Measurements from ENCODE around the gene AKAIN1. TPM values are rescaled to one million over a fixed set of nuclear protein-coding genes. Genes with fewer than 3 reads are reported as not detected.

AKAIN1 gene
- total and polyA plus RNA-seq, 2 donors (not counting 1 experiment from before 2014, with no cell fraction given): not detected

DNA sequence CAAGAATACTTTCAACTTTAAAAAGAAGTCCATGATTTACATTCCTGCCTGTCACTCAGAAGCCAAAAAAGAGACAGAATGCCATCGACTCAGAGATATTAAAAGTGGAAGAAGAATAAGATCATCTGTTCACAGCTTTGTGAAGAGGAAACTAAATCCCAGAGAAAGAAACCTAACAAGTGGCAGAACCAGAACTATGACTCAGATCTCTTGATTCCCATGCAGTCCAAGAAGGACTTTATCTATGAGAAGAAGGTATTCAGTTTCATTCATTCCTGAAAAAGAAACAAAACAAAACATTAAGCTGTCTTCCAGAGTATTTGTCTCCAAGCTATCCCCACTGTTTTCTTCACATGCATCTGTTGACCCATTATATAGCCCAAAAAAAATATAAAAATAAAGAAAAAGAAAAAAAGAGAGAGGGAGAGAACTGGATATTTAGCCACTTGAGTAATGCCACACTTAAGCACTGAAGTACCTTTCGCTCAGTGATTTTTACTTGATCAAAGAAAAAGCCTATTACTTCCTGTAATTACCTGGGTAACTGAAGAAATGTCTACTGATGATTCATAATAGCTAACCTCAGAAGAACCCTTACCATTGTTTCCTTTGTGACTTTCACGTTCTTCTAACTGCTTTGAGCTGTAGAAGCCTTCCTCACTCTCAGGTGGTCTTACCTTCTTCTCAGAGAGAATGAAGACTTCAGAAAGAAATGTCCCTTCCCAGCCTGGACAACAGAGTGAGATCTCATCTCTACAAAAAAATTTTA lies 17.7 kb upstream of the AKAIN1 start:
- TF ChIP-seq, protein P1, sequence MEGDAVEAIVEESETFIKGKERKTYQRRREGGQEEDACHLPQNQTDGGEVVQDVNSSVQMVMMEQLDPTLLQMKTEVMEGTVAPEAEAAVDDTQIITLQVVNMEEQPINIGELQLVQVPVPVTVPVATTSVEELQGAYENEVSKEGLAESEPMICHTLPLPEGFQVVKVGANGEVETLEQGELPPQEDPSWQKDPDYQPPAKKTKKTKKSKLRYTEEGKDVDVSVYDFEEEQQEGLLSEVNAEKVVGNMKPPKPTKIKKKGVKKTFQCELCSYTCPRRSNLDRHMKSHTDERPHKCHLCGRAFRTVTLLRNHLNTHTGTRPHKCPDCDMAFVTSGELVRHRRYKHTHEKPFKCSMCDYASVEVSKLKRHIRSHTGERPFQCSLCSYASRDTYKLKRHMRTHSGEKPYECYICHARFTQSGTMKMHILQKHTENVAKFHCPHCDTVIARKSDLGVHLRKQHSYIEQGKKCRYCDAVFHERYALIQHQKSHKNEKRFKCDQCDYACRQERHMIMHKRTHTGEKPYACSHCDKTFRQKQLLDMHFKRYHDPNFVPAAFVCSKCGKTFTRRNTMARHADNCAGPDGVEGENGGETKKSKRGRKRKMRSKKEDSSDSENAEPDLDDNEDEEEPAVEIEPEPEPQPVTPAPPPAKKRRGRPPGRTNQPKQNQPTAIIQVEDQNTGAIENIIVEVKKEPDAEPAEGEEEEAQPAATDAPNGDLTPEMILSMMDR (conservative IDR thresholded peaks at IDR 0.05 in 1 of 2, IDR thresholded peaks at IDR 0.05 in 1 of 2; ENCODE audit: low read depth in 1 of 2, low read length in 2 of 2): no peak
- TF ChIP-seq EZH2 (IDR thresholded peaks at IDR 0.05; ENCODE audit: low read length, missing control alignments): no peak
- no peaks in the 10 kb centered on the region for H3K4me1 ChIP-seq (ENCODE audit: control insufficient read depth, extremely low read depth, insufficient read depth, low read length)
- H3K9ac ChIP-seq (ENCODE audit: insufficient read depth, low read length): no peak overlapping the region
- H3K4me2 ChIP-seq (ENCODE audit: extremely low read depth, insufficient read depth, low read length): no peak overlapping the region
- H3K27ac ChIP-seq (ENCODE audit: insufficient read depth, low read length): no peak overlapping the region
- no peaks in the 10 kb centered on the region for H3K36me3 ChIP-seq (ENCODE audit: control insufficient read depth, insufficient read depth, low read length)
- no peak for DNase-seq (ENCODE audit: low read depth in 2 of 2)
- no peaks in the 10 kb centered on the region for H3K9me3 ChIP-seq (ENCODE audit: control insufficient read depth, insufficient read depth, low read depth, low read length)
- no peaks in the 10 kb centered on the region for H3K79me2 ChIP-seq (ENCODE audit: control insufficient read depth, insufficient read depth, low read length)
- no peak overlapping the region for H2AFZ ChIP-seq (ENCODE audit: low read length)
- H3K27me3 ChIP-seq (ENCODE audit: control insufficient read depth, insufficient read depth, low read length): no peaks in the 10 kb centered on the region
- no peak overlapping the region for H3K4me3 ChIP-seq (replicated peaks in 1 of 4; ENCODE audit: control extremely low read depth in 1 of 4, insufficient read depth in 1 of 4, low read depth in 3 of 4, low read length in 4 of 4)
- no peaks in the 10 kb centered on the region for H4K20me1 ChIP-seq (ENCODE audit: control insufficient read depth, extremely low read depth, insufficient read depth, low read length)

DNA sequence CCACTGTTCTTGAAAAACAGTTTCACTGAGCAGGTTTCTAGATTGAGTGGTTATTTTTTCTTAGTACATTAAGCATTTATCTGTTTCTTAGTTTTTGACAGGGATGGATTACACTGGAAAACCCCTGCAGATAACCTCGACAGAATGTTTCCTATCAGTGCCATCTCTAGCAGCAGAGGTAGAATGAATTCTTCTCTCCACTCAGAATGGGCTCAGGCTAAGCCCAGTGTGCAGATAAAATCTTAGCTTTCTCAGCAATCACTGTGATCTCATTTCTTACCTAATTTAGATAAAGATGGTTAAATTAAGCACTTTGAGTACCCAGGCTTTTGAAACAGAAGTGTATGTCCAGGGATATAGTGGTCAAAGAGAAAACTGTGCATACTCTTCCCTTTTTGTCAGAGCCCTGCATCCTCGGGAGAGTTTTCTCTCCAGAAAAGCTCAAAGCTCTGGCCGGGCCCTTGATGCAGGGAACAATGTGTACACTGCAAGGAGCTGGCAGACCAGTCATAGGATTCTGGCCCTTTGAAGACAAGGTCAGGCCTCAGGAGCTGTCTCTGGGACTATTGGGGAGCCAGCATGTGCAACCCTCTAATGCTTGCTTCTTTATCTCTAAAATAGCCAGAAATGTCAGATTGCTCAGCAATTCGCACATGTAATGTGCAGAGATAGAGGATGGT lies 10.6 kb upstream of the AKAIN1 start:
- no peak overlapping the region for H2AFZ ChIP-seq (ENCODE audit: low read length)
- H3K9me3 ChIP-seq (ENCODE audit: control insufficient read depth, insufficient read depth, low read depth, low read length): no peaks in the 10 kb centered on the region
- no peak overlapping the region for H3K9ac ChIP-seq (ENCODE audit: insufficient read depth, low read length)
- no peak overlapping the region for H3K4me3 ChIP-seq (replicated peaks in 1 of 4; ENCODE audit: control extremely low read depth in 1 of 4, insufficient read depth in 1 of 4, low read depth in 3 of 4, low read length in 4 of 4)
- no peak overlapping the region for H3K4me2 ChIP-seq (ENCODE audit: extremely low read depth, insufficient read depth, low read length)
- H3K27me3 ChIP-seq (ENCODE audit: control insufficient read depth, insufficient read depth, low read length): no peaks in the 10 kb centered on the region
- no peaks in the 10 kb centered on the region for H4K20me1 ChIP-seq (ENCODE audit: control insufficient read depth, extremely low read depth, insufficient read depth, low read length)
- DNase-seq (ENCODE audit: low read depth in 2 of 2): no peak
- H3K79me2 ChIP-seq (ENCODE audit: control insufficient read depth, insufficient read depth, low read length): no peaks in the 10 kb centered on the region
- TF ChIP-seq, protein P1 (conservative IDR thresholded peaks at IDR 0.05 in 1 of 2, IDR thresholded peaks at IDR 0.05 in 1 of 2; ENCODE audit: low read depth in 1 of 2, low read length in 2 of 2): no peak
- TF ChIP-seq EZH2 (IDR thresholded peaks at IDR 0.05; ENCODE audit: low read length, missing control alignments): no peak
- H3K27ac ChIP-seq (ENCODE audit: insufficient read depth, low read length): no peak overlapping the region
- H3K36me3 ChIP-seq (ENCODE audit: control insufficient read depth, insufficient read depth, low read length): no peaks in the 10 kb centered on the region
- no peaks in the 10 kb centered on the region for H3K4me1 ChIP-seq (ENCODE audit: control insufficient read depth, extremely low read depth, insufficient read depth, low read length)

DNA sequence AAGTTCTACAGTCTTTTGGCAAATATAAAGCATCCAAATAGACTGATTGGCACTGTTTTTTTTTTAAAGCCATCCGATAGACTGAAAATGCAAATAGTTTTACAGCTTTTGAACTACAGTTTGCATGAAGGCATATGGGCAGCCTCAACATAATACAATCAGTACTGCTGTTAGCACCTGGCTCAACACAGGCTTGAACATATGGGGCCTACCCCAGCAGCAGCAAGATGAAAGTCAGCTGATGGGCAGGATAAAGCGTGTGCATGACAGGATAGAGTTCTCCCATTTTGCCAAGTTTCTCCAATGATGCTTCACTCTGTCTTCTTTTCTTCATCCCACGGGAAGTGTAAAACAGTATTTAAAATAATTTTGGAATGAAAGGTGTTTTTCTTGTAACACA lies 1.3 kb upstream of the AKAIN1 start:
- H3K4me1 ChIP-seq (ENCODE audit: control insufficient read depth, extremely low read depth, insufficient read depth, low read length): no peaks in the 10 kb centered on the region
- H3K4me3 ChIP-seq (replicated peaks in 1 of 4; ENCODE audit: control extremely low read depth in 1 of 4, insufficient read depth in 1 of 4, low read depth in 3 of 4, low read length in 4 of 4): no peak overlapping the region
- H3K79me2 ChIP-seq (ENCODE audit: control insufficient read depth, insufficient read depth, low read length): no peaks in the 10 kb centered on the region
- H3K27ac ChIP-seq (ENCODE audit: insufficient read depth, low read length): no peak overlapping the region
- no peak for TF ChIP-seq EZH2 (IDR thresholded peaks at IDR 0.05; ENCODE audit: low read length, missing control alignments)
- TF ChIP-seq, protein P1 (conservative IDR thresholded peaks at IDR 0.05 in 1 of 2, IDR thresholded peaks at IDR 0.05 in 1 of 2; ENCODE audit: low read depth in 1 of 2, low read length in 2 of 2): no peak
- no peak for DNase-seq (ENCODE audit: low read depth in 2 of 2)
- no peak overlapping the region for H3K9ac ChIP-seq (ENCODE audit: insufficient read depth, low read length)
- H3K27me3 ChIP-seq (ENCODE audit: control insufficient read depth, insufficient read depth, low read length): peaks cover 3% of the 10 kb centered on the region
- no peaks in the 10 kb centered on the region for H4K20me1 ChIP-seq (ENCODE audit: control insufficient read depth, extremely low read depth, insufficient read depth, low read length)
- no peak overlapping the region for H2AFZ ChIP-seq (ENCODE audit: low read length)
- no peak overlapping the region for H3K4me2 ChIP-seq (ENCODE audit: extremely low read depth, insufficient read depth, low read length)
- H3K9me3 ChIP-seq (ENCODE audit: control insufficient read depth, insufficient read depth, low read depth, low read length): no peaks in the 10 kb centered on the region
- no peaks in the 10 kb centered on the region for H3K36me3 ChIP-seq (ENCODE audit: control insufficient read depth, insufficient read depth, low read length)

Measured in fibroblast of lung (primary cell).